HG02885 (cell line): Measurements from ENCODE around the gene GYG1.

ENCODE experiments used
- ATAC-seq: cut with Tn5 transposase; IDR thresholded peaks from one replicate; pipeline ENCODE4 v1.9.1; 2021; ENCODE audit warnings: mild to moderate bottlenecking; ENCODE audit not compliant: unreplicated experiment, poor library complexity

Gene GYG1

DNA sequence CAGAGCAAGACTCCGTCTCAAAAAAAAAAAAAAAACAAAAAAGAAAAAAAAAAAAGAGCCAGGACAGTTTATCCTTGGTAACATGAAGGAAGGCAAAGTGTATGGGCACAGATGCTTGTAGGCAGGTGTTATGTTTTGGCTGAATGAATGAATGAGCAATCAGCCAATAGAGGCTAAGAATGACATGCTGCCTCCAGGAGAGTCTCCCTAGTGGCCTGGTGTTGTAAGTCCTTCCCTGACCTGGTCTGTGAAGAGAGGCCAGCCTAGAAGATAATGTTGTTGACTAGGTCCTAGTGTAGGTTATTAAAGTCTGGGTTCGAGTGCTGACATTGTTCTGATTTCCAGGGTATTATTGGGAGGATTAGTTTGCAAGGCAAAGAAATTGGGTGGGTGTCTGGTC, 24.9 kb downstream of the GYG1 start:
- ATAC-seq = no peak

DNA sequence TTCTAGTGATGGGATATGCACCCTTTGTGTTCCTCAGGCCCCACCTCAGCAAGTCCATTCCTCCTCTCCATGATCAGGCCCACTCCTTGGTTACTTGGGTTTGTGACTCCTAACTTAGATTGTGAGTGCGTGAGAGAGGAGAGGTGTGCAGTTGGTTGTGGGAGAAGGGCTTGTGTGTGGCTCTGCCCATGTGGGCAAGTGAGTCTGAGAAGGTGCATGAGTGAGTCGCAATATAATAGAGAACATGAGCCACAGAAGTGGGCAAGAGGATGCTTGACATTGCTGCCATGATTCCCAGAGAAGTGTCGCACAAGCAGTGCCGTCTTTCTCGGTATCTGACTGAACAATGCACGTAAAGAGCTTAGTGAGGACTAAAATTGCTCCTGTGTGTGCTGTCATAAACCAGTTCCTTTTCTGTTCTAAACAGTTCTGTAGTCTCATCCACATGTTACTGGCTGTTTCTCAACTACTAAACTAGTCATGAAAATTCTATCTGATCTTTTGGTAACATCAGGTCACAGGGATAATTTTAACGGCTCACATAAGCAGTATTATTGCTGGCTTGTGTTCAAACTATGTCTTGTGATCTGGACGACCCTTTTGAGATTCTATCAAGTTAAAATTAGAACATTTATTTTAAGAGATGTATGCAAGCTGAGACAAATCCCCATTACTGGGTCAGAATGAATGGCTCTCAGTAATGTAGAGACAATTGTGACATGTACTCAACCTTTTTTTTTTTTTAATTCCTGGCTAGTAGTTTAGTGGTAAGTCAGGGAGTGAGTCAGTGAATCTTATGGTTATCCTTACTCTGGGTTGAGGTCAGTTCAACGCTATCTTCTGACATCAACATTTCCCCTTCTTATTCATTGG, 25.6 kb downstream of the GYG1 start:
- ATAC-seq = no peak

DNA sequence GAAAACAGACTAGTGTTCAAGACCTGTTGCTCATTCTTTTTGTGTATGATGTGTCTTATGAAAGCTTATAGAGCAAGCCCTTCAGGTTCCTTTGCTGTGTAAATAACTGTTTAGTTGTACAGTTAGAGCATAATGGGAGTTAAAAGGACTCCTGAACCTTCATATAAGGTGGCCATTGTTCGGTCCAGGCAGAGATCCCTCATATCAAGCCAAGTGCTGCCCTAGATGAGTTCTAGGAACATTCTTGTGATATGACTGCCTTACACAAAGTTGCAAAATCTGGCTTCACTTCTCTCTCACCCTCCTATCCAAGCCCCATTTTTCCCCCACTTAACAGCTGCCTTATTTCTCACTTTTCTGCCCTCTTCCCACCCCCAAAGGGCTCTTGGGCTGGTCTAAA, 26.9 kb downstream of the GYG1 start:
- ATAC-seq = no peak

GRCh38 chr3:149019580-149019979, 28.2 kb downstream of the GYG1 start:
- no peak for ATAC-seq

DNA sequence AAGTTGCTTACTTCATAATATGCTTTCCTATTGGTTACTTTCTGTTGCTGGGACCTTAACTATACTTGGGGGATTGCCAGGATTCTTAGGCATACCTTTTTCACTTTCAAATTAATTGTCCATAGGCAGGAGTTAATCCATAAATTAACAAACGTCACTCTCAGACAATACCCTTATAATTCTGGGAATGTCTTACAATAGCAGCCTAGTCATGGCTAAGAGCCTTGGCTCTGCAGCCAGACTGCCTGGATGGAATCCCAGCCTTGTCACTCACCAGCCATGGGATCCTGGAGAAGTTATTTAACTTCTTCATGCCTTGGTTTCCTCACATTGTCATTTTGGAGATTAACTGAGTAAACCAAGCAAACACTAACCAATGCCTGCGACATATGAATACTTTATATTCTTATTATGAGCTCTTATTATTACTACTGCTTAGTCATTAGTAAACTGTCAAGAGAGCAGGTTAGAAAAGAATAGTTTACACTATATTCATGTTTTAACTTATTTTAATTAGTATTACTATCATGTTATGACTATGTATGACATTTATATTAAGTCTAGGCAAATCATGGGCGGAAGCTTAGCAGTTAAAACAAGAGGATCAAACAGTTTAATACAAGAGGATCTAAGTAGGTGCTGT, 29.0 kb downstream of the GYG1 start:
- no peak for ATAC-seq

DNA sequence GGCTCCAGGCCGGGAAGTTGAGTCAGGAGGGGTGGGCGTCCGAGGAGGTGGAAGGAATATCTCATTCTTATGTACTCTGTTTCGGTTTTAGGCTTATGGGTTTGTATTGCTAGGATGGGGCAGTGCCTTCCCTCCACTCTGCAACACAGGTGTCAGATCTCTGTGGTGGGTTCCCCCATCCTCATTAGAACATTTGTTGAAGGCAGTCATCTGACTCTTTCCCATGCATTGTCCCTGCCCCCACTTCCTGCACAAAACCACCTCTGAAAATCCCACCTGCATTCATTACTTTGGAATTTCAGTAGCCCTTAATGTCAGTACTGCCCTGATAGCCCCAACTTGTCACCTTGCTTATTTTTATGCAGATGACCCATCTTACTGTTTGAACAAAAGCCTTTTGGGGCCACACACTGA, 29.5 kb downstream of the GYG1 start:
- no peak for ATAC-seq

- ATAC-seq = no peak
Observed at GRCh38 chr3:149021830-149022229, 30.5 kb downstream of the GYG1 start.

- no peak for ATAC-seq
Observed at GRCh38 chr3:149023951-149024350, 32.6 kb downstream of the GYG1 start.

DNA sequence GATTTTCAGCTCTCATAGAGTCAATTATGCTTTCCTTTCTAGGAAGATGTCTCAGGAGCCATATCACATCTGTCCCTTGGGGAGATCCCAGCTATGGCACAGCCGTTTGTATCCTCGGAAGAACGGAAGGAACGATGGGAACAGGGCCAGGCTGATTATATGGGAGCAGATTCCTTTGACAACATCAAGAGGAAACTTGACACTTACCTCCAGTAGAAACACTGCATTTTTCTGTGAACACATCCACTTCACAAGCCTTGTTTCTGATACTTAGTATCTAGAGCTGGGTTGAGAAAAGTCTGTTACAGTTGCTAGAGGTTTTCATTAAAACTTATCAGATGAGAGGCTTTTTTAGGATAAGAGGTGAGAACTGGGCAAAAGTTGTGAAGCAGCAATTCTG, 35.4 kb downstream of the GYG1 start:
- ATAC-seq = no peak

DNA sequence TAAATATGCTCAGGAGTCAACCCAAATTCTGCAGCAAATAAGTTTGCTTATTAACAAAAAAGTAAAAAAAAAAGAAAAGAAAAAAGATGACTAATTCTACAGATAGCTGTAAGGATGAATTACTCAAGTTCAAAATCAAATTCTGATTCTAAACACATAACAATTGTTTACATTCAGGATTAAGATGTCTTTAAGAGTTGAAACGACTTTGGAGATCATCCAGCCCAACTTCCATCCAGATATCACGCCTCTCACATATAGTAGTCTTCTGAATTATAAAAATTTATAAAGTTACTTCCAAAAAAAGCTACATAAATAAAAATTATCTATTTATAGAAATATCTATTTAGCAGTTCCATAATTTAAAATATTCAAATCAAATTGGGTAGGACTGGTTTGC, 39.8 kb downstream of the GYG1 start:
- no peak for ATAC-seq

DNA sequence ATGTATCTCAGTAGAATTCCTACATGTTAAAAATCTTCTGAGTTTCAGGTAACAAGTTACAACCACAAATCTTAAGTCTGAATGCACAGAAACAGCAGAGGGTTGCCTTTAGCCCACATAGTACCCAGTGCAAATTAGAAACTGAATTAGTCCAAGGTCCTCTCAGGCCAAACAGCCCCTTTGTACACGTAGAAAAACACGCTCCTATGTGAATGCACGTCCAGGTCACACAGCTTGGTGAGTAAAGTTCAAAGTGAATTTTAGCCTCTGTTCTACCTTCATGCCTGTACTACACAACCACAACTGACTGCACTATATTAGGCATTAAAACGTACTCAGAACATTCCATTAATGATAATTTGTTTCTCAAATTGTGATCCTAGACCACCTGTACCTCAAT, 46.3 kb downstream of the GYG1 start:
- ATAC-seq = no peak

GRCh38 chr3:149038322-149038721, 47.0 kb downstream of the GYG1 start:
- no peak for ATAC-seq

GRCh38 chr3:149042789-149043386, 51.5 kb downstream of the GYG1 start:
- peak; percentile 87 for ATAC-seq

DNA sequence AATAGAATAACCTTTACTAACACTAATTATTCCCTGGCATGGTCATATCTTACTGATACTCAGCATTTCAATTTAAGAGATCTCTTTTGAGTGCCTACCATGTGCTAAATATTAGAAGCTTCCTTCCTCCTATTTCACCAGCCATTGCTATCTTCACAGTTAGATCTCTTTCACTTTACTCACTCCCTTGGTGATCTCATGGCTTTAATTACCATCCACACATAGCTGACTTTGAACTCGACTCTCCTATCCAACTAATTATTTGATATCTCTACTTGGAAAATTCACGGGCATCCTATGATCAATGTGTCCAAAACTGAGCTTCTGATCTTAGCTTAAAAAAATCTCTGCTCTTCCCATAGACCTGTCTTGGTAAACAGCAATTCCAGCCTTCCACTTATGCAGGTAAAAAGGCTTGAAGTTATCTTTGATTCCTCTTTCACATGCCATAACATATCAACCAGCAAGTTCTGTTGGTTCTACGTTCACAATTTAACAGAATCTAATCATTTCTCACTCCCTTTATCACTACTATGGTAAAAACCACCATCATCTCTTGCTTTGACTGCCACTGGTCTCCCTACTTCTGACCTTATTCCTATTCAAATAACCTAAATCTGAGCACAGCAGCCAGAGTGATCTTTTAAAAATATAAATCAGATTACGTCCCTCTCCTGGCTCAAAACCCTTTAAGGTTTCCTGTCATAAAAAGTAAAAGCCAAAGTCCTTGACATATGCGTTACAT, 53.2 kb downstream of the GYG1 start:
- no peak for ATAC-seq

- ATAC-seq = no peak
Observed at GRCh38 chr3:149055575-149055974, 64.2 kb downstream of the GYG1 start.

DNA sequence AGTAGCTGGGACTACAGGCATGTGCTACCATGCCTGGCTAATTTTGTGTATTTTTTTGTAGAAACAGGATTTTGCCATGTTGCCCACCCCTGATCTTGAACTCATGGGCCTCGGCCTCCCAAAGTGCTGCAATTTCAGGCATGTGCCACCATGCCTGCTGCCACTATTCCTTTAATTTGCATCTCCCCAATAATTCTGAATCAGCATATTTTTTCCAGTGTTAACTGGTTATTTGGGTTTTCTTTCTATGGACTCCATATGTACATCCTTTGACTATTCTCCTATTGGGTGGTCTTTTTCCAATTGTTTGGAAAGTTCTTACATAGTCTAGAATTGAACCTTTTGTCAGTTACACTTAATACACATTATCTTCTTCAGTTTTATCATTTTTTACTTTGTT, 66.9 kb downstream of the GYG1 start:
- no peak for ATAC-seq

- peak; percentile 81 for ATAC-seq
Observed at GRCh38 chr3:149058602-149059001, 67.3 kb downstream of the GYG1 start.

GRCh38 chr3:149061776-149062175, 70.4 kb downstream of the GYG1 start:
- ATAC-seq = no peak

- ATAC-seq = no peak
Observed at GRCh38 chr3:149067883-149068282, 76.5 kb downstream of the GYG1 start.
